OCI-LY7 (cell line): Measurements from ENCODE around the gene YY1.
"Not testable (repeated sequence)": the region's sequence is repeated elsewhere in the genome, so short reads cannot be mapped to it uniquely, and the experiment has no call there.

ENCODE experiments used
- CTCF ChIP-seq: fragments of 200-600 bp; sonication (generic); conservative IDR thresholded peaks from 2 replicates; pipeline ENCODE4 v1.5.1; 2014; ENCODE audit warnings: mild to moderate bottlenecking, antibody characterized with exemption, low read length, moderate library complexity, mixed read lengths
- EZH2phosphoT487 ChIP-seq: fragments of 200-600 bp; sonication (generic); IDR thresholded peaks from 2 replicates; pipeline ENCODE4 v1.6.1; 2018; ENCODE audit warnings: low read depth, borderline replicate concordance, mild to moderate bottlenecking, mixed run types, antibody characterized with exemption, low read length, moderate library complexity, mixed read lengths

GRCh38 chr14:100312110-100312876 is 73.3 kb downstream of the YY1 start:
- TF ChIP-seq CTCF, EZH2phosphoT487: not testable (repeated sequence)
